ENCODE data around the gene PHOX2A. TPM values are rescaled to one million over a fixed set of nuclear protein-coding genes. Genes with fewer than 3 reads are reported as not detected.

Gene PHOX2A
- total and polyA plus RNA-seq, 4 donors, result 0.17 to 1.8 (median 1.7) TPM; not detected in 1

DNA sequence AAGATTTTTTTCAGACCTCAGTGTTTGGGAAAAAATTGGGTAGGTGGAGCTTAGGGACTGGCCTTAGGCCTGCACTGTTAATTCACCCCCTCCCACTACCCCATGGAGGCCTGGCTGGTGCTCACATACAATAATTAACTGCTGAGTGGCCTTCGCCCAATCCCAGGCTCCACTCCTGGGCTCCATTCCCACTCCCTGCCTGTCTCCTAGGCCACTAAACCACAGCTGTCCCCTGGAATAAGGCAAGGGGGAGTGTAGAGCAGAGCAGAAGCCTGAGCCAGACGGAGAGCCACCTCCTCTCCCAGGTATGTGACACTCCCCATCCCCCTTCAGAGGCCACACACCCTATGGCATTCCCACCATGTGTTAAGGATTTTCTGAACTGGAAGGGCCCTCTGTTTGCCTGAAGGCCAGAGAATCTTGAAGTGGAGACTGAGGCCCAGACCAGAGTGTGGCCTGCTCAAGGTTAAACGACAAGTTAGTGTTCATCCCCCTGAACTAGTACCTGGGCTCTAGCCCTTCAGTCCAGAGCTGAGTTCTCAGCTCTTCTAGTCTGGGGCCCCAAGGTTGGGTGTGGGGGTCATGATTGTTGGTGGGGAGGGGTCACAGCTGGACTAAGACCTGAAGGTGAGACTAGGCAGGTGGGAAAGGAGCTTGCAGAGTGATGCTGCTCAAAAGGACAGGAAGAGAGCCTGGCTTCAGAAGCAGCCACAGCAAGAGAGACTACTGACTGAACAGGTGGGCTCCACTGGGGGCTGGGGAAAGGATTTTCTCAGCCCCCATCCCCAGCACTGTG, 54.3 kb downstream of the PHOX2A start:
- no peaks in the 10 kb centered on the region for H3K9me3 ChIP-seq (ENCODE audit: control insufficient read depth, insufficient read depth, low read length)
- peaks cover 10% of the 10 kb centered on the region for H3K4me1 ChIP-seq (ENCODE audit: control insufficient read depth, insufficient read depth, low read length)
- WGBS (ENCODE audit: insufficient coverage), result 70% methylated on average over 2 of the region's 3 CpGs
- no peak overlapping the region for H3K4me3 ChIP-seq (ENCODE audit: low read depth, low read length)
- no peaks in the 10 kb centered on the region for H3K36me3 ChIP-seq (ENCODE audit: control insufficient read depth, insufficient read depth, low read length)
- peak in 5 of 6 donors; percentile 13 to 83 (median 38) for DNase-seq (ENCODE audit: low read depth in 4 of 6, low spot score in 6 of 6)
- H3K27ac ChIP-seq (ENCODE audit: low read depth, low read length), result peak overlapping the region; percentile 27
- H3K27me3 ChIP-seq (ENCODE audit: control insufficient read depth, insufficient read depth, low read length), result no peaks in the 10 kb centered on the region

Other genes starting within 250 kb of the PHOX2A start
- 1 to 10 TPM; 3.8 to 4.4 TPM for gene IL18BP, start 245.3 kb downstream of the PHOX2A start, total RNA-seq
- 10 to 100 TPM; 12.0 to 14.3 TPM for gene IL18BP, start 245.3 kb downstream of the PHOX2A start, polyA plus RNA-seq (ENCODE audit: insufficient read length in 2 of 2)
- 100 to 1,000 TPM; 104 to 164 TPM for gene NUMA1, start 163.6 kb downstream of the PHOX2A start, total RNA-seq
- gene NUMA1, start 163.6 kb downstream of the PHOX2A start, polyA plus RNA-seq (ENCODE audit: insufficient read length in 2 of 2), result 100 to 1,000 TPM; 166 to 187 TPM
- gene LRRC51, start 163.3 kb downstream of the PHOX2A start, total RNA-seq, result 10 to 100 TPM; 11.6 to 24.7 TPM
- 10 to 100 TPM; 27.2 to 31.9 TPM for gene LRRC51, start 163.3 kb downstream of the PHOX2A start, polyA plus RNA-seq (ENCODE audit: insufficient read length in 2 of 2)
- 10 to 100 TPM; 43.6 to 81.4 TPM for gene LAMTOR1, start 140.9 kb downstream of the PHOX2A start, total RNA-seq
- gene LAMTOR1, start 140.9 kb downstream of the PHOX2A start, polyA plus RNA-seq (ENCODE audit: insufficient read length in 2 of 2), result 100 to 1,000 TPM; 138 to 144 TPM
- gene TOMT, start 138.3 kb downstream of the PHOX2A start, total RNA-seq, result not detected
- not detected for gene TOMT, start 138.3 kb downstream of the PHOX2A start, polyA plus RNA-seq (ENCODE audit: insufficient read length in 2 of 2)
- 10 to 100 TPM; 10.0 to 39.2 TPM for gene ANAPC15, start 131.5 kb downstream of the PHOX2A start, total RNA-seq
- gene ANAPC15, start 131.5 kb downstream of the PHOX2A start, polyA plus RNA-seq (ENCODE audit: insufficient read length in 2 of 2), result 10 to 100 TPM; 53.2 to 54.8 TPM
- under 1 TPM in 1 of 2 donors, not detected in 1; 0.89 TPM for gene FOLR3, start 108.5 kb downstream of the PHOX2A start, total RNA-seq
- gene FOLR3, start 108.5 kb downstream of the PHOX2A start, polyA plus RNA-seq (ENCODE audit: insufficient read length in 2 of 2), result not detected
- 100 to 1,000 TPM in 1 of 2 donors, 1 to 10 TPM in 1; 1.9 to 172 TPM for gene FOLR1, start 52.0 kb downstream of the PHOX2A start, total RNA-seq
- 1 to 10 TPM; 3.4 to 4.7 TPM for gene FOLR1, start 52.0 kb downstream of the PHOX2A start, polyA plus RNA-seq (ENCODE audit: insufficient read length in 2 of 2)
- gene FOLR2, start 27.4 kb downstream of the PHOX2A start, total RNA-seq, result 10 to 100 TPM; 21.9 to 34.1 TPM
- 10 to 100 TPM; 14.1 to 16.3 TPM for gene FOLR2, start 27.4 kb downstream of the PHOX2A start, polyA plus RNA-seq (ENCODE audit: insufficient read length in 2 of 2)
- 10 to 100 TPM; 34.1 to 89.8 TPM for gene INPPL1, start 19.4 kb downstream of the PHOX2A start, total RNA-seq
- gene INPPL1, start 19.4 kb downstream of the PHOX2A start, polyA plus RNA-seq (ENCODE audit: insufficient read length in 2 of 2), result 100 to 1,000 TPM; 134 to 147 TPM
- 10 to 100 TPM; 26.5 to 66.0 TPM for gene CLPB, start 190.4 kb upstream of the PHOX2A start, total RNA-seq
- gene CLPB, start 190.4 kb upstream of the PHOX2A start, polyA plus RNA-seq (ENCODE audit: insufficient read length in 2 of 2), result 10 to 100 TPM; 24.4 to 28.3 TPM

Data from spinal cord (tissue), 10 donors.